Islet precursor cell (in vitro differentiated cells): ENCODE measurements around the gene TANGO2.

ENCODE experiments used
- DNase-seq: peaks from one replicate; pipeline ENCODE4 v3.0.0-alpha.2; 2018

The TANGO2 gene

GRCh38 chr22:20089977-20090729 is 69.2 kb downstream of the TANGO2 start:
- no peak for DNase-seq

- no peak for DNase-seq
These were observed 69.9 kb downstream of the TANGO2 start for GRCh38 chr22:20090730-20091240.

GRCh38 chr22:20091690-20092476 is 71.0 kb downstream of the TANGO2 start:
- peak; percentile 23 for DNase-seq

- peak; percentile 40 for DNase-seq
These were observed 71.6 kb downstream of the TANGO2 start for GRCh38 chr22:20092477-20092854.

- peak; percentile 36 for DNase-seq
These were observed 72.7 kb downstream of the TANGO2 start for GRCh38 chr22:20093418-20094196.

GRCh38 chr22:20094197-20094807 is 73.4 kb downstream of the TANGO2 start:
- DNase-seq: peak; percentile 43

- peak; percentile 12 for DNase-seq
These were observed 74.6 kb downstream of the TANGO2 start for GRCh38 chr22:20095521-20095920.

GRCh38 chr22:20096574-20097420 is 75.9 kb downstream of the TANGO2 start:
- DNase-seq: no peak

GRCh38 chr22:20099099-20099711 is 78.3 kb downstream of the TANGO2 start:
- no peak for DNase-seq

- DNase-seq: no peak
These were observed 80.7 kb downstream of the TANGO2 start for GRCh38 chr22:20101638-20102037.

- no peak for DNase-seq
These were observed 81.4 kb downstream of the TANGO2 start for GRCh38 chr22:20102203-20102780.

GRCh38 chr22:20105456-20106204 is 84.7 kb downstream of the TANGO2 start:
- no peak for DNase-seq

GRCh38 chr22:20106205-20106848 is 85.4 kb downstream of the TANGO2 start:
- DNase-seq: no peak

GRCh38 chr22:20106849-20107237 is 85.9 kb downstream of the TANGO2 start:
- no peak for DNase-seq

GRCh38 chr22:20107471-20107901 is 86.6 kb downstream of the TANGO2 start:
- no peak for DNase-seq

GRCh38 chr22:20107951-20108756 is 87.2 kb downstream of the TANGO2 start:
- DNase-seq: no peak

- DNase-seq: no peak
These were observed 87.9 kb downstream of the TANGO2 start for GRCh38 chr22:20108757-20109230.
